ENCODE measurements around the gene LMNA.

- TF ChIP-seq CTCF (IDR thresholded peaks at IDR 0.05) (no peak), CBFB (CRISPR knock-in tag; IDR thresholded peaks at IDR 0.05; ENCODE audit: low read depth) (no peak), ZNF425 (CRISPR knock-in tag; conservative IDR thresholded peaks at IDR 0.05) (no peak), MAX (CRISPR knock-in tag; IDR thresholded peaks at IDR 0.05) (no peak), ATF3 (CRISPR knock-in tag; conservative IDR thresholded peaks at IDR 0.05) (no peak), NFYB (CRISPR knock-in tag; conservative IDR thresholded peaks at IDR 0.05; ENCODE audit: low read depth) (no peak), ZSCAN18 (CRISPR knock-in tag; IDR thresholded peaks at IDR 0.05) (no peak), NR3C1 (CRISPR knock-in tag; conservative IDR thresholded peaks at IDR 0.05; ENCODE audit: low read depth) (no peak)
These were observed 38.9 kb downstream of the LMNA start, which contains the start of gene SEMA4A for GRCh38 chr1:156153362-156153761.
